Neuron (in vitro differentiated cells): ENCODE data around the gene CPEB4.

Experiments
- H2AFZ ChIP-seq: one replicate; pipeline ENCODE4 v1.6.1; 2013; ENCODE audit warnings: low read depth, mild to moderate bottlenecking, inconsistent platforms, low read length, moderate library complexity
- H3K27me3 ChIP-seq: one replicate; pipeline ENCODE4 v1.6.1; 2013; ENCODE audit warnings: low read length; ENCODE audit not compliant: insufficient read depth
- H3K36me3 ChIP-seq: one replicate; pipeline ENCODE4 v1.6.1; 2013; ENCODE audit warnings: low read length; ENCODE audit not compliant: insufficient read depth
- H3K4me1 ChIP-seq: one replicate; pipeline ENCODE4 v1.6.1; 2013; ENCODE audit warnings: low read length; ENCODE audit not compliant: insufficient read depth
- H3K4me3 ChIP-seq: 2 replicates; pipeline ENCODE4 v1.5.1; 2013; ENCODE audit warnings: mild to moderate bottlenecking, low read length, moderate library complexity
- H3K9me3 ChIP-seq: one replicate; pipeline ENCODE4 v1.6.1; 2013; ENCODE audit warnings: low read length

CPEB4 gene

DNA sequence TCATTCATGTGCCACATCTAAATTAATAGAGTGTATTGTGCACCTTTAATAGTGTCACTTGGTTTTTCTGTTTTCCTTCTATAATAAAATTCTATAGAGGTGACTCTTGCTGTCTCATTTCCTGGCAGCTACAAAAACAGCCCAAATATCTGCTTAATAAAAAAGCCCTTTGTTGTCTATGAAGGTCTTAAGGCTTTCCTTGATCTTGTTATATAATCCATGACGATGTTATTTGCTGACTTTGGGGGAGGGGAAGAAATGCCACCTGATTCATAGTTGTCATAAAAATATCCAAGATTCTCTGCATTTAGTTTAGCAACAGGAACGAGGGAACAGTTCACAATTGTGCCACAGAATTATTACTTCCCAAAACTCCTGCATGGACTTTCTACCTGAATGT lies 31.3 kb downstream of the CPEB4 start:
- peak overlapping the region; percentile 93 for H3K4me3 ChIP-seq
- H3K4me1 ChIP-seq = peaks cover 29% of the 10 kb centered on the region
- no peaks in the 10 kb centered on the region for H3K9me3 ChIP-seq
- H3K36me3 ChIP-seq = no peaks in the 10 kb centered on the region
- no peak overlapping the region for H2AFZ ChIP-seq
- no peaks in the 10 kb centered on the region for H3K27me3 ChIP-seq

DNA sequence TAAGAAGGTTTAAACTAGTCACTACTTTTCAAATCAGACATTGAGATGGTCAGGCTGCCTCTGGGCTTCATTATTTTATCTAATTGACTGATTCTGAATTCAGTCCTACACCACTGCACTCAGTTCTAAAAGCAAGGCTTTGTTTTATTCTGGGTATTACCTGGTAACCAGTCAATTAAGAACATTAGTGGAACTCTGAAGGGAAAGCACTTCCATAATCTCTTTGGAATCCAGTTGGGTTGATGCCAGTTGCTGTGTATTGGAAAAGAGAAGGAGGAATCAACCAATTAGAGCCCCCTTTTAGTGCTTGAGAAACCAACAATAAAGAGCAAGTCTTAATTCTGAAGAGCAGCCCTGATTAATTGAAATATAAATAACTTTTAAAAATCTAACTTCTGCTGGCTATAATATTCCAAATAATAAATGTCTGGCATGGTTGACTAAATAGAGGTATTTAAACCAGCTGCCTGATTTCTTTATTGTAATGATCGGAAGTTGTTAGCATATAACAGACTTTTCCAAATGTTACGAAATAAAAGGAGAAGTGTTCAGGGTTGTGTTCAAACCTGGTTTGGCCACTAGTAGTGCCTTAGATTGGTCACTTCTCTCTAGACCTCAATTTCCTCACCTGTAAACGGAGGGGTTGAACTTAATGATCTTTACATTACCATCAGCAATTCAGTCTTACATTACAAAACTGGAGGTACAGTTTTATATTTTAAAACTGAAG lies 32.0 kb downstream of the CPEB4 start:
- no peaks in the 10 kb centered on the region for H3K9me3 ChIP-seq

GRCh38 chr5:173920866-173921555 lies 32.9 kb downstream of the CPEB4 start:
- H3K36me3 ChIP-seq = no peaks in the 10 kb centered on the region
- H3K4me1 ChIP-seq = peaks cover 24% of the 10 kb centered on the region
- no peak overlapping the region for H2AFZ ChIP-seq
- H3K9me3 ChIP-seq = no peaks in the 10 kb centered on the region
- H3K4me3 ChIP-seq = no peak overlapping the region
- H3K27me3 ChIP-seq = no peaks in the 10 kb centered on the region

More for the DNA sequence above, 32.0 kb downstream of the CPEB4 start:
- Histone ChIP-seq H3K4me3 (no peak overlapping the region), H2AFZ (no peak overlapping the region), H3K36me3 (no peaks in the 10 kb centered on the region), H3K4me1 (peaks cover 28% of the 10 kb centered on the region), H3K27me3 (no peaks in the 10 kb centered on the region)

- Histone ChIP-seq H3K4me3 (no peak overlapping the region), H3K9me3 (no peaks in the 10 kb centered on the region), H3K27me3 (no peaks in the 10 kb centered on the region), H2AFZ (no peak overlapping the region), H3K36me3 (no peaks in the 10 kb centered on the region), H3K4me1 (peaks cover 18% of the 10 kb centered on the region)
Measured at GRCh38 chr5:173922527-173922926, 34.4 kb downstream of the CPEB4 start.

GRCh38 chr5:173923218-173924095 lies 35.3 kb downstream of the CPEB4 start:
- Histone ChIP-seq H3K4me1 (peaks cover 18% of the 10 kb centered on the region), H3K36me3 (no peaks in the 10 kb centered on the region), H3K4me3 (no peak overlapping the region), H2AFZ (no peak overlapping the region), H3K9me3 (no peaks in the 10 kb centered on the region), H3K27me3 (no peaks in the 10 kb centered on the region)

DNA sequence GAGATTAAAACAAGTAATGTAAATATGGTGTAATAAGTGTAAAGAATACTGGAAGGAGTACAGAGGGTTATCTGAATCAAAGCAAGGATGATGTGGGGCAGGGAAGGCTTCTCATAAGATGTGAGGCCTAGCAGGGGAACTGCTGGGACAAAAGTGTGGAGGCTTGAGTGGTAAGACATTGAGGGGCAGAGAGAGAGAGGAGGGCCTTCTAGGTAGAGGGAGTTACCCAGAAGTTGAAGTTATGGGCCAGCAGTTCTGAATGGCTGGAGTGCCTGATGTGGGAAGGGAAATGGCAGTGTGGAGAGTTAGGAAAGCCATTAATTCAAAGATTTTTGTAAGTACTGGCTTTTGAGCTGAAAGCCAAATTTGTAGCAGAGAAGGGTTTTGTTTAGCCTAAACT lies 36.8 kb downstream of the CPEB4 start:
- Histone ChIP-seq H3K4me3 (no peak overlapping the region), H3K4me1 (peaks cover 3% of the 10 kb centered on the region), H3K9me3 (no peaks in the 10 kb centered on the region), H3K27me3 (no peaks in the 10 kb centered on the region), H2AFZ (no peak overlapping the region), H3K36me3 (no peaks in the 10 kb centered on the region)

DNA sequence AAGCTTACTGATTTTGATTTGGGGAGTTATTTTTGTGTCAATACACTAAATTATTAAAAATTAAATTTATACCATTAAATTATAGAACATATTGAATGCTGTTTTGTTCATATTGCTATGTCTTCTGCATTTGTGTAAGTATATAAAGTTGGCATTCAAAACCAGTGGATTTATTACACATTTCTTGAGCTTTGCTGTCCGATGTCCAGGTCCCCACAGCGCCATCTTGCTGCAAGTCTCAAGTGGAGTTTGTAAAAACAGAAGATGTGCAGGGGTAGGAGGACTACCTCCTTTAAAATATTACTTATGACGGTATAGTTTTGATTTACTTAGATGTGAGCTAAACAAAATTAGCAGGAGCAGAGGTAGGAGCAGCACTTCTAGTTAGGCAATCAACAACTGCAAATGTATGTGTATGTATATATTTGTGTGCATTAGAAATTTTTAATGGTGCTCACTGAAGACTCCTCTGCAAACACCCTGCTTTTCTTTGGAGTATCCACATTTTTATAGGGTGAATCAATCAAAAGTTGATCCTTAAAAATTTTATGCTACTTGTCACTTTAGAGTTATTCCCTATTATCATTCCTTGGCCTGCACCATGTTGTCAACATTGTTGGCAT lies 37.4 kb downstream of the CPEB4 start:
- H3K9me3 ChIP-seq = no peaks in the 10 kb centered on the region
- H2AFZ ChIP-seq = no peak overlapping the region
- H3K27me3 ChIP-seq = no peaks in the 10 kb centered on the region
- H3K36me3 ChIP-seq = no peaks in the 10 kb centered on the region
- H3K4me3 ChIP-seq = no peak overlapping the region
- no peaks in the 10 kb centered on the region for H3K4me1 ChIP-seq

DNA sequence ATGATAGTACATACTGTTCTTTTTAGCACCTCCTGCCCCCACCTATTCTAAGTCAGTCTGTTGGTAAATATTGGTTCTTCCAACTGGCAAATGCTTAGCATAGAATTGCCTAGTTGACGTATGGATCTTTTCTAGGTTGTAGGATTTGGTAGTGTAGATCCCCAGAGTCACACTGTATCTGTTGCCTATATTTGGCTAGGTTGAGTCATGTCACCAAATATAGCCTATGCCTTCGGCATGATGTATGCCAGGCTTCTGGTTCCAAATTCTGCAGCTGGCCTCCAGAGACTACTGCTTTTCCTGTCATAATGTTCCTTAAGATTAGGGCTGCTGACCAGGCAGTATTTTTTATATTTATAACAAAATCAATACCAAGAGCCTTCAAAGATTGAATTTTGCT lies 38.2 kb downstream of the CPEB4 start:
- Histone ChIP-seq H3K4me3 (no peak overlapping the region), H3K27me3 (no peaks in the 10 kb centered on the region), H3K9me3 (no peaks in the 10 kb centered on the region), H2AFZ (no peak overlapping the region), H3K36me3 (no peaks in the 10 kb centered on the region), H3K4me1 (no peaks in the 10 kb centered on the region)

GRCh38 chr5:173928871-173929574 lies 40.9 kb downstream of the CPEB4 start:
- Histone ChIP-seq H2AFZ (no peak overlapping the region), H3K4me1 (no peaks in the 10 kb centered on the region), H3K36me3 (no peaks in the 10 kb centered on the region), H3K27me3 (no peaks in the 10 kb centered on the region), H3K9me3 (no peaks in the 10 kb centered on the region), H3K4me3 (no peak overlapping the region)

GRCh38 chr5:173932695-173933139 lies 44.6 kb downstream of the CPEB4 start:
- Histone ChIP-seq H3K4me1 (no peaks in the 10 kb centered on the region), H3K9me3 (no peaks in the 10 kb centered on the region), H3K36me3 (no peaks in the 10 kb centered on the region), H2AFZ (no peak overlapping the region), H3K27me3 (no peaks in the 10 kb centered on the region), H3K4me3 (no peak overlapping the region)

DNA sequence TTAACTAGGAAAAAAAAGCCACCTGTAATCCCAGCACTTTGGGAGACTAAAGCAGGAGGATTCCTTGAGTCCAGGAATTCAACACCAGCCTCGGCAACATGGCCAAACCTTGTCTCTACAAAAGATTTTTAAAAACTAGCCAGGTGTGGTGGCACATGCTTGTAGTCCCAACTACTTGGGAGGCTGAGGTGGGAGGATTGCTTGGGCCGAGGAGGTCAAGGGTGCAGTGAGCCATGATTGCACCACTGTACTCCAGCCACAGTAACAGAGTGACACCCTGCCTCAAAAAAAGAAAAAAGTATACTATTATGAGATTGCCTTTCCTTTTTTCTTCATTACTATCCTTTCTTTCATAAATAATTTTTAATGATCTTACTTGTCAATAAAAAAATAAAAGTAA lies 45.8 kb downstream of the CPEB4 start:
- H3K4me3 ChIP-seq = no peak overlapping the region
- no peaks in the 10 kb centered on the region for H3K4me1 ChIP-seq
- H3K27me3 ChIP-seq = no peaks in the 10 kb centered on the region
- no peaks in the 10 kb centered on the region for H3K36me3 ChIP-seq
- no peak overlapping the region for H2AFZ ChIP-seq
- H3K9me3 ChIP-seq = no peaks in the 10 kb centered on the region

GRCh38 chr5:173935396-173935795 lies 47.2 kb downstream of the CPEB4 start:
- Histone ChIP-seq H2AFZ (no peak overlapping the region), H3K4me3 (no peak overlapping the region), H3K27me3 (no peaks in the 10 kb centered on the region), H3K9me3 (no peaks in the 10 kb centered on the region), H3K4me1 (no peaks in the 10 kb centered on the region), H3K36me3 (no peaks in the 10 kb centered on the region)
